A549 treated with CORT108297 at 1 μM for 4 hours (cell line): ENCODE data around the gene CTXND1. TPM values are rescaled to one million over a fixed set of nuclear protein-coding genes. Genes with fewer than 3 reads are reported as not detected.

Source experiments
- total RNA-seq: library from RNA; stranded (reverse); fragments of 200-300 nt; extraction: Qiagen RNA extraction; gene quantifications from 5 replicates; pipeline ENCODE4 v1.2.3, GENCODE V29; 2022

The CTXND1 gene
- 0.01 to 0.02 TPM (median 0.01 TPM) in 3 of 5 replicates, not detected in the others for total RNA-seq

DNA sequence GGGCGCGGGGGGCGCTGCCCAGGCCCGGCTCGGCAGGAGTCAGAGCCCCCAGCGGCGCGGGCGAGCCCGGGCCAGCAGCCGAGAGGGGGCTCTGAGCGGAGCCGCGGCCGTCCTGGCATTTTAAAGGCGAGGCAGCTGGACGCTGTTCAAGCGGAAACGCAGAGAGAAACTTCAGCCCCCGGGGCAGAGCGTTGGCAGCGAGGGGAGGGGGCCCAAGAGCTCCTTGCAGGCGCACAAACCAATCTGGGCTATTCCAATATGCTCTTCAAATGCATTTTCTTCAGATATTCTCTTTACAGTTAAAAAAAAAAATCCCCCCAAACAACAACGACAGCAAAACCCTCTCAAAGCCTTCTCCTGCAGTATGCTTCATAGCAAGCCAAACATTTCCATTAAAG, at the start of gene CTXND1:
Gene CTXND1 (minus strand): TSS at position 93 of the 398 bp plus-strand sequence. CDS start 50,264 bp downstream, outside the sequence.

GRCh38 chr15:80152896-80153876, 98.8 kb downstream of the CTXND1 start, which contains the start of gene FAH:
TSS of gene FAH (plus strand) at chr15:80152999. CDS start at chr15:80153055, 56 bp downstream.

Other genes with a start within 250 kb of the CTXND1 start
- gene ZFAND6, start 192.5 kb downstream of the CTXND1 start, total RNA-seq = 103 to 127 TPM (median 108 TPM) in 5 replicates
- gene FAH, start 99.2 kb downstream of the CTXND1 start, total RNA-seq = 32.1 to 38.8 TPM (median 36.0 TPM) in 5 replicates
- 14.5 to 18.7 TPM (median 17.0 TPM) in 5 replicates for gene ARNT2, start 152.2 kb upstream of the CTXND1 start, total RNA-seq